NK-92 (cell line): ENCODE measurements around the gene DCST1.

Experiments
- DNase-seq: peaks from one replicate; lab custom pipeline; 2025; ENCODE audit not compliant: unreplicated experiment; lab: John Stamatoyannopoulos, UW

The DCST1 gene

DNA sequence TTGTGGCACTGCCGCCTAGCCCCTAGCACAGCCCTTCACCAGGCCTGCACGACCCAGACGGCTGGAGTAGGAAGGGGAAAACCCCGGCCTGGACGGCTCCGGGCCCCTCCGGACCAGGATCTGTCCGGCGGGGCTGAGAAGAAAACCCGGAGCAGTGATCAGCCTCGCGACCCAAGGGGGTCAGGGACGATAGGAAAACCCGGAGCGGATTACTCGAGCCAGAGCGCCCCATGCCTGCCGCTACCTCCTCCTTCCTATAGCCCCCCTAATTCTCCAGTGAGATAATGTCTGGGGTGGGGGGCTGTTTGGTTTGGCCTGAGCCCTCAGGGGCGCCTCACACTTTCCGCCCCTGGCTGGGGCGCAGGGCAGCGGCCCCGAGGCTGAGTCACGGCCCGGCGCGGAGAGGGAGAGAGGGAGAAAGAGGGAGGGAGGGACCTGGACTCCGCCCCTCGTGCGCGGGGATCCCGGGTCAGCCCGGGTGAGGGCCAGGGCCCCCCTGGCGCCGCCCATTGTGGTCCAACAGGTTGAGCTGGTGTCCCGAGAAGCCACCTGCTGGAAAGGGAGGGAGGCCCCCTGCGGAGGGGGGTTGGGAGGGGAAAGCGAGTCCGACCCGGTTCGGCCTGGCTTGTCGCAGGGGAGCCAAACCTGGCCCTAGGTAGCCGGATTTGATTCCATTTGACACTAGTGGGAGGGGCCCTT is 32.7 kb upstream of the DCST1 start:
- no peak for DNase-seq

DNA sequence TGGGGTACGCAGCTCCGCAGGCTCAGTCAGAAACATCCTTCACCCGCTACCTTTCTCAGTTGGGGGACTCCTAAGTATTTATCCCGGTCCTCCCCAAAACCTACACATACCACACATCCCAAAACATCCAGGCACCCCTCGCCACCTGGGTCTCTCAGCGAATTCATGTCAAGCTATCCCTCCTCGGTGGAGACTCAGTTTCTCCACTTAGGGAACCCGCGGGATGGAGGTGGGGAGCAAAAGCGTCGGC is 32.3 kb upstream of the DCST1 start:
- DNase-seq: no peak

DNA sequence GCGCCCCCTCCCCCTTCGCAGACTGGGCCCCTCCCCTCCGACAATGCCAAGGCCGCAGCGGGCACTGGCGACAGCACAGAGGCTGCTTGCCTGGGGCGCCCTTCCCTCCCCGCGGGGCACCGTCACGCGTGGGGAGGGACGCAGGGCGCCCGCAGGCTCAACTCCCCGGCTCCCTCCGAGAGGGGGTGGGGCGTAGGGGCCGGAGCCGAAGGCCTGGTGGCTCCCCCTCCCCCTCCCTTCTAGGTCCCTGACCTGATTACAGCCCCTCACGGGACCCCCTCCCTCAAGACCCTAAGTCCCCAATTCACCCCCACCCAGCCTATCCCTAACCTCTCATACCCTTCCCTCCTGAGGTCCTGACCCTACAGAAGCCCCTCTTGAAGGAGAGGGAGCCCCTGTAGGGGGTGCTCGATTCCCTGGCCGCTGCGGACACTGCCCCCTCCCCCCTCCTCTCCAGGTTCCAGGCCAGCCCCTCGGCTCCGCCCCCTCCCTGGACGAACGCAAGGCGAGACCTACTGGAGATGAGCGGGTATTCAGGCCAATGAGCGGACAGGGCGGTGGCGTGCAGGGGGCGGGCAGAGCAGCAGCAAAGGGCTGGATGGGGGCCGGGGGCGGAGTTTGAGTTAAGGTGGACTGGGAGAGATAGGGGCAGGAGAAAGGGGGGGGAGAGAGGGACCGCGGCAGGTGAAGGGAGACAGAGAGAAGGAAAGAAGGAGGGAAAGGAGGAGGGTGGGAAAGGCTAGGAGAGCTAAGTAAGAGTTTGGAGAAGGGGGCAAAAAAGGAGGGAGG is 31.8 kb upstream of the DCST1 start:
- DNase-seq: peak; percentile 75

DNA sequence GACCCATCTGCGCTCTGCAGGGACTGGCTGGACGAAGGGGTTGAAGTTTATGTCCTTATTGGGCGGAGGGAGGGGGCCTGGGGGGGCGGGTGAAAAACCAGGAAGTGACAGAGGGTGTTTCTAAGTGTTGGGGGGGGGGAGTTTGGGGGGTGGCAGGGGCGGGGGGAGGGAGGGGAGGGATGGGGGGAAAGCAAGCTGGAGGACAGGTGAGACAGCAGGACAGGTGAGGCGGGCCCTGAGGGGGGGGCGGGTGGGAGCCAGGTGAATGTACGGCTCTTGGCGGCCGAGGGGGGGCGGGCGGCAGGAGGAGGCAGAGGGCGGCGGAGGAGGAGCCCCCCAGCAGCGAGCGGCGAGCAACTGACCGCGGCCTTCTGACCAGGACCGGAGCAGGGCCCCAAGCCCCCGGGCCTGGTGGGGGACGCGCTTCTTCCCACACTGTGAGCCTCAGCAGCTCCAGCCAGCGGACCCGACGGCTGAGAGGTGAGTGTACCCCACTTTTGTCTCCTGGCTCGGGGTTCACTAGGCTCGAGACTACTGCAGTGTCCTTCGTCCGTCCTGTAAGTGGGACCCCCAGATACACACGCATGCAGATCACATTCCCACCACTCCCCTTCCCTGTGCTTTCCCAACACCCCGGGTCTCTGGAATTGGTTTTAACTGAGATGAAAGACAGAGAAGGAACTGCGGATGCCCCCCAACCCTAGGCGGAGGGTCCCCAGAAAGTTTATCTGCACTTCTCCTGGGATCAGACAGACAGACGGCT is 31.0 kb upstream of the DCST1 start, which contains the start of gene ZBTB7B:
ZBTB7B (plus strand) TSS at position 339 of the 763 bp plus-strand sequence. CDS start 11,859 bp downstream, outside the sequence.
- DNase-seq: no peak

DNA sequence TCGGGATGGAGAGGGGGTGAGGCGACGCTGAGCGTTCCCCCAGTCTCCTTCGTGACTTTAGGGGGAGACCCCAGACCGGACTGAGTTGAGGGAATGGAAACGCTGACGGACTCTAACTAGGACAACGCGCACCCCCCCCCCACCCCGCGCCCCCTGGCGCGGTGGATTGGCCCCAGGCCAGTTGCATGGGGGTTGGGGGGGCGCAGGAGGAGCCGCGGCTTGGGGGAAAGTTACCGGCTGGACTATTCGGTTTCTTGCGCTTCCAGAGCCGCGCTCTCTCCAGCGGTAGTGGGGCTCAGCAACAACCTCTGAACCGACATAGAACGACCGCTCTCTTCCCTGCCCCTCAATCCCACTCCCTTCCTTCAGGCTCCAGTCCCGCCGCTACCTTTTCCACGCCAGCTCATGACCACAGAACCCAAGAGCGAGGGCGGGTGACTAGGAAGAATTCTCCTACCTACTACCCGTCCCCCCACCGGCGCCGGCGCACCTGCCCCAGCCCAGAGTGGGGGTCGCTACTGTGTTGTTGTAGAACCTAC is 30.3 kb upstream of the DCST1 start:
- DNase-seq: no peak

DNA sequence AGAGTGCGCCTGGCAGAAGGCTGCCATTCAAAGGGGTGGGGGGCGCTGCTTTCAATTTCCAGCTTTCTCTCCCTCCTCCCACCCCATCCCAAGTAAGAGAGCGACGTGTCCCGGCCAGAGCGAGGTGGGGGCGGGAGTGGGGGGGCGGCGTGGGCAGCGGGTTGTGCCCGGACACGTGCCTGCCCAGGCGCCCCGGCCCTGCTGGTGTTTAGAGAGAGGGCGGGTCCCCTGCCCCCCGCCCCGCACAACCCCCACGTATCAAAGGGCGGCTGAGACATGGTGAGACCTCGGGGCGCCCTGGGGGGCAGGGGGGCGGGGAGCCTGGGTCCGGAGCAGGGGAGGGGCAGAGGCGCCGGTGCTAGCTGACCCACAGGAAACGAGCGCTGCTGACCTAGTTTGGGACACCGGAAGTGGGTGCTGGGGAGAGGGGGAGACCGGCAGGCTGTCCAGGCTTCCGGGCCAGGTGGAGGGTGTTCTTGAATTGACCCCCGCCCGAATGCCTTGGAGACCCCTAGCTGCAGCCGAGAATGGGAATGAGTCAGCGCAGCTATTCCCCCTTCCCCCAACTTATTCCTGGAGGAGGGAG is 29.8 kb upstream of the DCST1 start:
- no peak for DNase-seq

DNA sequence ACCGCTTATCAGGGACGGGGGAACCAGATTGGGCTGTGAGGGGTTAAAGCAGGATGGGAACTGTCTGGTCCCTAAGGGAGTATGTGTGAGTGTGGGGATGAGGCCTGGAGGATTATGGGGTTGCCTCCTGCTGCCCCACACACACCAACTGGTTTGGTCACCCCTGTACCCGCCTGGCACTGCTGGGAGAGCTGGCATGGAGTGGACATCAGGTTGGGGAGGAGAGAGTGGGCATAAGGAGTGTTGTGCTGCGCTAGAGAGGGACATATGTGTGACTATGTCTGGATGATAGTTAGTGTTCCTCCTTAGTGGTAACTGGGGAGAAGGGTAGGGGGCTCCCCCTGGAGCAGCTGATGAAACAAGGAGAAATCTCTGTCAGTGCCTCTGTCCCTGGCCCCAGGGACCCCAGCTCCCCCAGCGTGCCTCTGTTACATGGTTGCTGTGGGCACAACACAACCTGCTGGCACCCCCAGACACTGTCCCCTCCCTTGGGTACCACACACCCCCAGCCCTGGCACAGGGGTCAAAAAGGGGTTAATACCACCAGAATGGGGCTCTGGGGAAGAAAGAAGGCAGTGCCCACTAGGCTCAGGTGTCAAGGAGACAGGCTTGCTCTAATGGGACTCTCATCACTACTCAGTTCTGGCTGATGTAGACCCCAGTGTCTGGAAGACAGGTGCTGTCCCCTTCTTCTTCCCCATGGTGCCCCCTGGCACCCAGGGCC is 29.1 kb upstream of the DCST1 start:
- DNase-seq: no peak

DNA sequence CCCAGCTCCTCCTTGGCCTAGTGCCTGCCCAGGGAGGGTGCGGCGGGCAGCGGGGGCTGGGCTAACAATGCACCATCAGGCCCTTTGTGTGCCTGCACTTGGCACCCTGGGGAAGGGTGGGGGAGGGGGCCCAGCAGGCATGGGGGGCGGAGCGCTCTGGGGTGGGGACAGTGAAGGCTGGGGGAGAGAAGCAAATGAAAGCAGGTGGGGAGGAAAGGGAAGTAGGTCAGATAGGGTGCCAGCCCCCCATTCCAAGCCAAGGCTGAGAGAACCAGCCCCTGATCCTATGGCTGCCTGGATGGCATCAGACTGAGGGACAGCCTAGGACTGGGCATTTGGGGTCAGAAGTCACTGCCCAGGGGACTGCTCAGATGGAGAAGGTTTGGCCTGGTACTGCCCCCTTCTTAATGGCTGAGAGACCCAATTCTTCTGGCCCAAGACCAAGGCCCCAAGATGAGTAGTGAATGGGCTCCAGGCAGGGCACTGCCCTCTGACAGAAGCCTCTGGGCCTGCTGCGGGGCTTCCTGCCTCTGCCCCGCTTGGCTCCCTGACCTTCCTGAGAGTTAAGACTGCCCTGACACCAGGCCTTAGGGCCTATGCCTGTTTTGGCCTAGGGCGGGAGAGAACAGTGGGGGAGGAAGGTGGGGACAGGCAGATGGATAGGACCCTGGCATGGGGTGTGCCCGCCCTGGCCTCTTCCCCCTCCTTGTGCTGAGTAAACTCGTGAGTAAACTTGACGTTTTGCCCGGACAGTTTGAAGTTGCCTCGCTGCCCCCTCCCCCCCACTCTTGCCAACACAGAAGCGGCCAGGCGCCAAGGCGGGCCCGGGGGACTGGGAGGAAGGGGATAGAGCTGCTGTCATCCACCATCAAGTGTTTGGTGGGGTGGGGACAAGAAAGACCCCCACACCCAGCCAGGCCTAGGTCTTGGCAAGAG is 28.3 kb upstream of the DCST1 start:
- DNase-seq: no peak

DNA sequence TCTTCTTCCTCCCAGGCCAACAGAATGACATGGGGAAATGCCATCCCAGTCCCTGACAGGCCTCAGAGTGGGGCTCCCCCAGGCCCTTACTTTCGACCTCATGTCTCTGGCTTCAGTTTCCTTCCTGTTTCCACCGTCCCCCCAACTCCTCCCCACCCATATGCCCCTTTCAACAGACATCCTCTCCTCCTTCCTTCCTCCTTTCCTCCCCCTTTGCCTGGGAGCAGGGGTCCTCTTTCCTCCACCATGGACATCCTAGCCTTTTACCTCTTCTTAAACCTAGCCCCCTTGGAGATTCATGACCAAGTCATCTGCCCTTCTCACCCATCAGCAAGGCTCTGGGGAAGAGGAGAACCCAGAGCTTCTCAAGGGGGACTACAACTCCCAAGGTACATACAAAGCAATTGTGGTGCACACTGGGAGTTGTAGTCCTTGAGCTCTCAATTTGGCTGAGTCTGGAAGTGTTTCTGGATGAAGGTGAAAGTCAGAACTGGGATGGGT is 27.0 kb upstream of the DCST1 start:
- no peak for DNase-seq

DNA sequence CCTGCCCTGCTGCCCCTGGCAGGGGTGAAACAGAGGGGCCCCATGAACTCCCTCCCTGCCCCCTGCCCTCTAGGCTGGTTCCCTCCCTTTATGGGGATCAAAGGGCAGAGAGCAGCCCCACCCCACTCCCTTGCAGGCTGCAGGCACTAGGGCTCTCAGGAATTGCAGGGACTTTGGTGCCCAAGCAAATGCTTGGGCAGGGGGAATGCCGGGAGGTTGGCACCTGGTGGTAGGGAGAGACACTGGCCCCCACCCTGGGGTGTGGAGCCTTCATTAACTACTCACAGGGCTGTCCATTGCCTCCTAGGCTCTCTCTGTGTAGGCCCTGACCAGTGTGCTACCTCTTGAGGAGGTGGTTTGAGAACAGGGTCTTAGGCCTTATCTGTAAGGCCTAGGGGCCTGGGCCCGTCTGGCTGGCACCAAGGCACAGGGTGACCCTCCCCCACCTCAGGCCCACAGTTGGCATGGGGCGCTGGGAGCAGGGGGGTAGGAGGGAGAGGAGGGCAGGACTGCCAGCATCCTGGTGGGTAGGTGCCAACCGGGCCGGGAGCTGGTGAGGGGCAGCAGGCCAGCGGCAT is 26.3 kb upstream of the DCST1 start:
- no peak for DNase-seq

DNA sequence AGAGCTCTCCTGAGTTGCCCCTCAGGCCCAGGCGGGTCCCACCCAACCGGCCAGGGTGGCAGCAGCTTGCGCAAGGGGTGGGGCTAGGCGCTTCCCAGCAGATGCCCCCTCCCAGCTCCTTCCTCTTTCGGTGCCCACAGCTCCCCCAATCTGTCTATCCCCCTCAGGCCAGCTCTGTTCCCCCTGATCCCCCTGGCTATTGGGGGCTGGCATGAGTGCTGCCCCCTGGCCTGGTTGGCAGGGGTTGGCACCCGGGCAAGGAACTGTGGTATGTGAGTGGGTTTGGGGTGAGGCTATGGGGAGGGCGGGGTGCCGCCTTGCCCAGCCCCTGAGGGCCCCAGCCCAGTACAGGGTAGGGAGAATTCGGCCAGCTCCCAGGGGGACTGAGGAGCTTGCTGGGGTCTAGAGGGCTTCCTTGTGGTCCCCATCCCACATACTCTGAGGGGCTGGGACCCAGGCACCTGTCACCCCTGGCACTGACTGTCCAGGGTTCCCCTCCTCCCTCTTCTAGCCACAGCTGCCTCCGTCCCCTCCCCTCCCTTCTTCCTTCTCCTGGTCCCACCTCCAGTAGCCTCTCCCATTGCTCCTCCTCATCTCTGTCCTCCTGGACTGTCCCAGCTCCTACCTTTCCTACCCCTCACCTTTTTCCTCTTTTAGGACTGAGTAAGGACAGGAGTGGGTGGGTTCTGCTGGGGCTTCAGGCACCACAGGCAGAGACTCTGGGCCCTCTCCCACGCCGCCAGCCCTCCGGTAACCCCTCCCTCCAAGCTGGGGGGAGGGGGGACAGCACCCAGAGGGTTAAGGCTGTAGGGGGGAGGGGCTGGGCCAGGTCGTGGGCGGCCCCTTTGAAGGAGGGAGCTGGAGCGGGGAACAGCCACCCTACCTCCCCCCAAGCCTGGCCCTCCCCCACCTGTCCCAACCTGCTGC is 25.3 kb upstream of the DCST1 start:
- DNase-seq: no peak

DNA sequence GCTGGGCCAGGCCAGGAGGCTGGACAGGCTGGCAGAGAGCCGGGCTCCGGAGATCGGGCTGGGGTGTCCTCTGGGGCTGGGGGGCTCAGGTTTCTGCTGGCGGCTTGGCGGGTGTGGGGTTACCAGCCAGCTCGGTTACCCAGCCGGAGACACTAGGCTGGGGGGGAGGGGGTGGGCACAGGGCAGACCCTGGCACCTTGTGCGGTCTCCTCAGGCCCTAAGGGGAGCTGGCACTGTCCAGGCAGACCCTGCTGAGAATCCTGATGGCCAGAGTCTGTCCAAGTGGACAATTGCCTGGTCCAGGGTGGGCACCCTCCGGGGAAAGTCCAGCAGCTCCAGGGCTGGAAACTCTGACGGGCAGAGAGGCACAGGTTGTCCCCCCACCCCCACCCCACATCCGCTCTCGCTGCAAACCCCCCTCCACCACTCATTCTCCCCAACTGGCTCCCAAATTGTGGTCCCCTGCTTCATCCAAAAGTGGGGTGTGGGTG is 24.4 kb upstream of the DCST1 start:
- no peak for DNase-seq

DNA sequence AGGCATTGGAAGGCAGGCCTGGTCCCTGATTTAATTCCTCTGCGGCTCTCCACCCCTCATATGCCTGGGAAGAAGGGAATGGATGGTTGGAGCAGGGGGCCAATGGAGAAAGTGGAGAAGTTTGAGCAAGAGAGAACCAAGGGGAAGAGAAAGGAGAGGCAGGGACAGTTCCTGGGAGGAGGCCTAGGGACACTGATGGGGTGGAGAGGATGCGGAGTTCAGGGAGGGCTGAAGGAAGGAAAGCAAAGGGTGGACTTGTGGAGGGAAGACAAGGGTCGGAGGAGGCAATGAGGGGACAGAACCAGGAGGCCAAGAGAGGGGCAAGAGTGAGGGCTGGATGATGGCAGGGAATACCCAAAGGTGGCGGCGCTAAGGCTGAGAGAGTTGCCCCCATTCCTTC is 23.9 kb upstream of the DCST1 start:
- DNase-seq: no peak

DNA sequence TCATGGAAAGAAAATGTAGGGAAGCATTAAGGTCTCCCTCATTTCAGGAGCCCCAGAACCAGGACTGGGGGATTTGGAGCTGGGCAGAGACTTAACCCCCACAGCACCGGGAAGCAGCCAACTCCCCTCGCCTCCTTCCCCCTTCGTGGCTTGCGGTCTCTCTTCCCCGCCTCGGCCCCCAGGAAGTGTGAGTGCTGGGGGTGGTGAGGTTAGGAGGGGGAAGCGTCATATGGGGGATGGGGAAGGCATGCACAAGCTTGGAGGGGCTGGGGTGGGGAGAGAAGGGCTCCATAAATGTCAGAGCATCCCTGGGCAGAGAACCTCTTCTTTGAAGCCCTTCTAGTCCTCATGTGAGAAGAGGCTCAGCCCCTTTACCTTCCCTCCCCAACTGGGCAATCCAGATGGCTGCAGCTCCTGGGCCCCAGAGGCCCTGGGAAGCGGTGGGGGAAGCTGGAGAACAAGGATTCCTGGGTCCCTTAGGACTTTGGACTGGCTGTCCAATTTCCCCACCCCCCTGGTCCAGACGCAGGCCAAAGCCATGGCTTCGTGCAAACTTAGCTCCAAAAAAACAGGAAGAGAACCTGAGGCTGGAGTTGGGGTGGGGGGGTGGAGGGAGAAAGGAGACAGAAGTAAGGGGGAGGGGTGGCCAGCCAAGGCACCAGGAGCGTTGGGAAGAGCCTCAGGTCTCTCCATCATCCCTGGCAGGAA is 23.3 kb upstream of the DCST1 start:
- no peak for DNase-seq

DNA sequence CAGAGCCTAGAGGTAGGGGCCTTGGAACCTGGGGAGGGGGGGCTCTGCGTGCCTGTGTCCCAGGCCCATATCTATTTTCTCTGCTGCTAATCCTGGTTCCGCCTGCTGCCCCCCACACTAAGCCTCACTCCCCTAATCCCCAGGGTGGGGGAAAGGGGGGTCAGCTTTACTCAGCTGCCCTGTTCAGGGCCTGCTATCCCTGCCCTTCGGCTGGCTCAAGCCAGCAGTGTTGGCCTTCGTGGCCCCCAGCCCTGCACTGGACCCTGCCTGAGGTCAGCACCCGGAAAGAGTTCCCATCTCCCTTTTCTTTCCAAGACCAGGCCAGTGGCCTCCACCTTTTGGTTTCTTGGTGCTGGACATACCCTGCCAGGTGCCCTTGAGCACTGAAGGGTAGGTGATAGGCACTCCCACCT is 22.6 kb upstream of the DCST1 start:
- no peak for DNase-seq

DNA sequence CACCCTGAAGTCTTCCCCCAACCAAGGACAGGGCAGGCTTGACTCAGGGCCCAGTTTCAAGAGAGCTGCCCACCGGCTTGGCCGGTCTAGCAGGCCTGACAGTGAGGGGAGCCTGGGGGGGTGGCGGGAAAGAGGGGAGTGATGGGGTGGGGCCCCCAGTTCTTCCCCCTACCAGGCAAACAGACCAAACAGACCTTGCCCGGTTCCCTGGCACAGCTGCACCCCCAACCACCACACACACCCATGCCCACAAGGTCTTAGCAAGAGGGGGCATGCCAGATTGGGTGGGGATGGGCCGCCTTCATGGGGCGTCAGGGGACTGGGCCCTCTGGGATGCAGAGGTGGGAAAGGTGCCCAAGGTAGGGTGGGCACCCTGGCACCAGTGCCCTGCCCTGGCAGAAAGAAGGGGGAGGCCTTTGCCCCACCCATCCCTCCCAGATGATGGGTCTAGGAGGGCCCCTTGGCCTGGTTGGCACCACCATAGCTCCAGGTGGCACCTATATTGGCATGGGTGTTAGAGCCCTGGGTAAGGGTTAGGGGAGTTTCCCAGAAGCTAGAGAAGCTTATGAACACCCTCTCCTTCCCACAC is 22.1 kb upstream of the DCST1 start:
- no peak for DNase-seq

DNA sequence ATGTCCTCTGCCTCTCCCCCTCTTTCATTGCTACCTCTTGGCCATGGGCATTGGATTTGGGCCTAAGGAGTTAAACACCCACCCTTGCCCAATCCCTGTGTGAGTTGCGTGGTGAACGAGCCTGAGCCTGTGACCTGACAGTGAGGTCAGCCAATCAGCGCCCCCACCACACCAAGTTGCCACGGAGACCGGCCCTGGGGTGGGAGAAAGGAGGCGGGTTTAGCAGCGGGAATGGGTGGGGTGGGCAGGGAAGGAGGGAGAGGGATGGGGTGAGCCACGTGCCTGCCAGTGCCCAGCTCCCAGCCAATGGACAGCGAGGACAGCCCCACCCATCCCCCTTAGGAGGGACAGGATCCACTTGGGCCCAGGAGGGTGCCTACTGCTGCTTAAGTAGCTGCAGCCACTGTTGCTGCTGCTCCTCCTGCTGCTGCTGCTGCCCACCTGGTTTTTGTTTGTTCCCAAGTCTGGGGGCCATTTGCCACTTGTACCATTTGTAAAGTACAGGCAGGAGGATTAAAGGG is 21.5 kb upstream of the DCST1 start:
- DNase-seq: no peak
